ENCODE measurements around the gene MICU1. TPM values are rescaled to one million over a fixed set of nuclear protein-coding genes. Genes with fewer than 3 reads are reported as not detected.
A peak's percentile ranks its signal among the peaks of the same experiment; 100 is the strongest.

Gene MICU1
- polyA plus RNA-seq, 1 donor (not counting 4 experiments of a cell fraction or from before 2014, with no cell fraction given), result 19.4 TPM

- dilution Hi-C loops (cut with MboI; ENCODE audit: extremely low pct_ligation_motif_present, low sequenced_read_pairs), result no loop called here
- H3K9ac ChIP-seq (ENCODE audit: control insufficient read depth, extremely low read depth, insufficient read depth, low read length), result no peak overlapping the region
- H2AFZ ChIP-seq (ENCODE audit: control insufficient read depth, low read length), result no peak overlapping the region
- DNase-seq (ENCODE audit: low read depth, low spot score) (no peak), FAIRE-seq (no peak)
- no peaks in the 10 kb centered on the region for H3K4me1 ChIP-seq (ENCODE audit: control insufficient read depth, extremely low read depth, insufficient read depth, low read length)
- H4K20me1 ChIP-seq (ENCODE audit: control insufficient read depth, extremely low read depth, insufficient read depth, low read length), result no peaks in the 10 kb centered on the region
- no peaks in the 10 kb centered on the region for H3K36me3 ChIP-seq (ENCODE audit: control insufficient read depth in 2 of 2, extremely low read depth in 1 of 2, insufficient read depth in 2 of 2, low read length in 2 of 2)
- no peak overlapping the region for H3K4me2 ChIP-seq (ENCODE audit: control insufficient read depth, extremely low read depth, insufficient read depth, low read depth, low read length)
- H3K79me2 ChIP-seq (ENCODE audit: control insufficient read depth, insufficient read depth, low read length), result peaks cover 7% of the 10 kb centered on the region
- H3K4me3 ChIP-seq (ENCODE audit: control insufficient read depth in 2 of 3, extremely low read depth in 1 of 3, insufficient read depth in 2 of 3, low read depth in 1 of 3, low read length in 3 of 3), result no peak overlapping the region
- H3K27ac ChIP-seq (ENCODE audit: control insufficient read depth, insufficient read depth, low read length), result no peak overlapping the region
- H3K9me1 ChIP-seq (ENCODE audit: control insufficient read depth, extremely low read depth, insufficient read depth, low read length), result no peaks in the 10 kb centered on the region
- no peak for TF ChIP-seq CTCF (optimal IDR thresholded peaks at IDR 0.05 in 1 of 3, IDR thresholded peaks at IDR 0.05 in 1 of 3, conservative IDR thresholded peaks at IDR 0.05 in 1 of 3; ENCODE audit: extremely low read depth in 1 of 3, insufficient read depth in 2 of 3, low read length in 3 of 3)
- TF ChIP-seq EZH2 (IDR thresholded peaks at IDR 0.05; ENCODE audit: low read length), result no peak
- H3K27me3 ChIP-seq (ENCODE audit: control insufficient read depth, extremely low read depth, insufficient read depth, low read length), result no peaks in the 10 kb centered on the region
- no peaks in the 10 kb centered on the region for H3K9me3 ChIP-seq (ENCODE audit: control insufficient read depth, low read depth, low read length)
These were observed 9.9 kb downstream of the MICU1 start for GRCh38 chr10:72615970-72616369.

GRCh38 chr10:72612203-72612826, 13.6 kb downstream of the MICU1 start:
- no peak for FAIRE-seq
- H4K20me1 ChIP-seq (ENCODE audit: control insufficient read depth, extremely low read depth, insufficient read depth, low read length), result no peaks in the 10 kb centered on the region
- H3K4me1 ChIP-seq (ENCODE audit: control insufficient read depth, extremely low read depth, insufficient read depth, low read length), result no peaks in the 10 kb centered on the region
- H3K36me3 ChIP-seq (ENCODE audit: control insufficient read depth in 2 of 2, extremely low read depth in 1 of 2, insufficient read depth in 2 of 2, low read length in 2 of 2), result no peaks in the 10 kb centered on the region
- H3K9me1 ChIP-seq (ENCODE audit: control insufficient read depth, extremely low read depth, insufficient read depth, low read length), result no peaks in the 10 kb centered on the region
- no peak overlapping the region for H3K27ac ChIP-seq (ENCODE audit: control insufficient read depth, insufficient read depth, low read length)
- dilution Hi-C loops (cut with MboI; ENCODE audit: extremely low pct_ligation_motif_present, low sequenced_read_pairs), result no loop called here
- H3K27me3 ChIP-seq (ENCODE audit: control insufficient read depth, extremely low read depth, insufficient read depth, low read length), result no peaks in the 10 kb centered on the region
- H3K4me2 ChIP-seq (ENCODE audit: control insufficient read depth, extremely low read depth, insufficient read depth, low read depth, low read length), result peak overlapping the region; percentile 6
- TF ChIP-seq EZH2 (IDR thresholded peaks at IDR 0.05; ENCODE audit: low read length), result no peak
- no peak for TF ChIP-seq CTCF (optimal IDR thresholded peaks at IDR 0.05 in 1 of 3, IDR thresholded peaks at IDR 0.05 in 1 of 3, conservative IDR thresholded peaks at IDR 0.05 in 1 of 3; ENCODE audit: extremely low read depth in 1 of 3, insufficient read depth in 2 of 3, low read length in 3 of 3)
- H3K79me2 ChIP-seq (ENCODE audit: control insufficient read depth, insufficient read depth, low read length), result peaks cover 4% of the 10 kb centered on the region
- H3K4me3 ChIP-seq (ENCODE audit: control insufficient read depth in 2 of 3, extremely low read depth in 1 of 3, insufficient read depth in 2 of 3, low read depth in 1 of 3, low read length in 3 of 3), result no peak overlapping the region
- no peak overlapping the region for H3K9ac ChIP-seq (ENCODE audit: control insufficient read depth, extremely low read depth, insufficient read depth, low read length)
- DNase-seq (ENCODE audit: low read depth, low spot score), result no peak
- no peak overlapping the region for H2AFZ ChIP-seq (ENCODE audit: control insufficient read depth, low read length)
- H3K9me3 ChIP-seq (ENCODE audit: control insufficient read depth, low read depth, low read length), result no peaks in the 10 kb centered on the region

All from keratinocyte (primary cell).